Fibroblast of lung (primary cell): ENCODE measurements around the gene MND1. TPM values are rescaled to one million over a fixed set of nuclear protein-coding genes. Genes with fewer than 3 reads are reported as not detected.

Experiments
- DNase-seq, 2 donors: peaks; one replicate each; pipeline versions ENCODE4 v3.0.0 to v3.0.0-alpha.2; 2010; ENCODE audit warnings: low read depth in 2 of 2
- H2AFZ ChIP-seq: 2 replicates; pipeline ENCODE4 v1.5.1; 2012; ENCODE audit warnings: low read length, control low read depth, inconsistent platforms
- H3K27ac ChIP-seq: 2 replicates; pipeline ENCODE4 v1.5.1; 2011; ENCODE audit warnings: low read length, control low read depth; ENCODE audit not compliant: insufficient read depth
- H3K27me3 ChIP-seq: 2 replicates; pipeline ENCODE4 v1.5.1; 2011; ENCODE audit warnings: mild to moderate bottlenecking, low read length; ENCODE audit not compliant: control insufficient read depth, insufficient read depth
- H3K36me3 ChIP-seq: 2 replicates; pipeline ENCODE4 v1.5.1; 2011; ENCODE audit warnings: low read length; ENCODE audit not compliant: control insufficient read depth, insufficient read depth
- H3K4me1 ChIP-seq: 2 replicates; pipeline ENCODE4 v1.5.1; 2011; ENCODE audit warnings: low read length; ENCODE audit not compliant: control insufficient read depth, insufficient read depth; ENCODE audit errors: extremely low read depth
- H3K4me2 ChIP-seq: 2 replicates; pipeline ENCODE4 v1.5.1; 2011; ENCODE audit warnings: low read length, control low read depth; ENCODE audit not compliant: insufficient read depth; ENCODE audit errors: extremely low read depth
- H3K4me3 ChIP-seq, 4 experiments: fragments of 200-600 bp in 1 of 4; sonication (generic) in 1 of 4; replicated peaks in 1 of 4; 2 replicates each; pipeline ENCODE4 v1.5.1; 2011 to 2016; ENCODE audit warnings: low read length in 4 of 4, low read depth in 3 of 4, mild to moderate bottlenecking in 3 of 4, control low read depth in 2 of 4, inconsistent platforms in 1 of 4, mixed read lengths in 1 of 4; ENCODE audit not compliant: insufficient read depth in 1 of 4; ENCODE audit errors: control extremely low read depth in 1 of 4
- H3K79me2 ChIP-seq: 2 replicates; pipeline ENCODE4 v1.5.1; 2012; ENCODE audit warnings: mild to moderate bottlenecking, low read length, inconsistent platforms; ENCODE audit not compliant: control insufficient read depth, insufficient read depth
- H3K9ac ChIP-seq: 2 replicates; pipeline ENCODE4 v1.5.1; 2011; ENCODE audit warnings: mild to moderate bottlenecking, low read length, control low read depth; ENCODE audit not compliant: insufficient read depth
- H3K9me3 ChIP-seq: 2 replicates; pipeline ENCODE4 v1.5.1; 2012; ENCODE audit warnings: low read depth, low read length; ENCODE audit not compliant: control insufficient read depth, insufficient read depth
- H4K20me1 ChIP-seq: 2 replicates; pipeline ENCODE4 v1.5.1; 2011; ENCODE audit warnings: low read length; ENCODE audit not compliant: control insufficient read depth, insufficient read depth; ENCODE audit errors: extremely low read depth
- EZH2 ChIP-seq: IDR thresholded peaks from 2 replicates; pipeline ENCODE4 v1.5.1; 2012; ENCODE audit warnings: low read length, control low read depth, mild to moderate bottlenecking; ENCODE audit errors: missing control alignments
- polyA plus RNA-seq, 2 donors: library from polyadenylated mRNA; depleted of rRNA in 1 of 2; stranded (reverse) in 1 of 2; unstranded in 1 of 2; fragments of >200 nt; gene quantifications; 2 replicates each; pipeline ENCODE4 v1.2.1, GENCODE V29; 2011 to 2012; ENCODE audit warnings: missing spikeins in 1 of 2
- total RNA-seq: library from RNA; depleted of rRNA; stranded (reverse); fragments of >200 nt; gene quantifications from 2 replicates; pipeline ENCODE4 v1.2.1, GENCODE V29; 2014
- TF ChIP-seq, protein P1 (sequence below), 2 donors: IDR thresholded peaks in 1 of 2; conservative IDR thresholded peaks in 1 of 2; 1 replicate in 1 of 2; 2 replicates in 1 of 2; pipeline ENCODE4 v1.5.1; 2011 to 2012; ENCODE audit warnings: low read length in 2 of 2, control low read depth in 1 of 2, inconsistent platforms in 1 of 2, low read depth in 1 of 2, mild to moderate bottlenecking in 1 of 2

Gene MND1
- total and polyA plus RNA-seq, 2 donors (not counting 1 experiment from before 2014, with no cell fraction given): 2.2 to 5.8 TPM

DNA sequence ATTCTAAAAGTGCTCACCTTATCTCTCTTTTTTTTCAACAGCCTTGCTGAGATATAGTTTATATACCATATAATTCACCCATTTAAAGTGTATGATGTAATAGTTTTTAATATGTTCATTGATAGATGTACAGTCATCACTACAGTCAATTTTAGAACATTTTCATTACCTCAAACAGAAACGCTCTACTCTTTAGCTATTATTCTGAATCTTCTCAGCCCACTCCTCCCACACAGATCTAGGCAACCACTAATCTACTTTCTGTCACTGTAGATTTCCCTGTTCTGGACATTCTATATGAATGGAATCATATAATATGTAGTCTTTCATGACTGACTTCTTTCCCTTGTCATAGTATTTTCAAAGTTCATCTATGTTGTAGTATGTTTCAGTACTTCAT is 22.6 kb downstream of the MND1 start:
- TF ChIP-seq, protein P1, sequence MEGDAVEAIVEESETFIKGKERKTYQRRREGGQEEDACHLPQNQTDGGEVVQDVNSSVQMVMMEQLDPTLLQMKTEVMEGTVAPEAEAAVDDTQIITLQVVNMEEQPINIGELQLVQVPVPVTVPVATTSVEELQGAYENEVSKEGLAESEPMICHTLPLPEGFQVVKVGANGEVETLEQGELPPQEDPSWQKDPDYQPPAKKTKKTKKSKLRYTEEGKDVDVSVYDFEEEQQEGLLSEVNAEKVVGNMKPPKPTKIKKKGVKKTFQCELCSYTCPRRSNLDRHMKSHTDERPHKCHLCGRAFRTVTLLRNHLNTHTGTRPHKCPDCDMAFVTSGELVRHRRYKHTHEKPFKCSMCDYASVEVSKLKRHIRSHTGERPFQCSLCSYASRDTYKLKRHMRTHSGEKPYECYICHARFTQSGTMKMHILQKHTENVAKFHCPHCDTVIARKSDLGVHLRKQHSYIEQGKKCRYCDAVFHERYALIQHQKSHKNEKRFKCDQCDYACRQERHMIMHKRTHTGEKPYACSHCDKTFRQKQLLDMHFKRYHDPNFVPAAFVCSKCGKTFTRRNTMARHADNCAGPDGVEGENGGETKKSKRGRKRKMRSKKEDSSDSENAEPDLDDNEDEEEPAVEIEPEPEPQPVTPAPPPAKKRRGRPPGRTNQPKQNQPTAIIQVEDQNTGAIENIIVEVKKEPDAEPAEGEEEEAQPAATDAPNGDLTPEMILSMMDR (conservative IDR thresholded peaks at IDR 0.05 in 1 of 2, IDR thresholded peaks at IDR 0.05 in 1 of 2; ENCODE audit: low read depth in 1 of 2, low read length in 2 of 2): no peak
- no peak for TF ChIP-seq EZH2
- no peaks in the 10 kb centered on the region for H3K9me3 ChIP-seq

DNA sequence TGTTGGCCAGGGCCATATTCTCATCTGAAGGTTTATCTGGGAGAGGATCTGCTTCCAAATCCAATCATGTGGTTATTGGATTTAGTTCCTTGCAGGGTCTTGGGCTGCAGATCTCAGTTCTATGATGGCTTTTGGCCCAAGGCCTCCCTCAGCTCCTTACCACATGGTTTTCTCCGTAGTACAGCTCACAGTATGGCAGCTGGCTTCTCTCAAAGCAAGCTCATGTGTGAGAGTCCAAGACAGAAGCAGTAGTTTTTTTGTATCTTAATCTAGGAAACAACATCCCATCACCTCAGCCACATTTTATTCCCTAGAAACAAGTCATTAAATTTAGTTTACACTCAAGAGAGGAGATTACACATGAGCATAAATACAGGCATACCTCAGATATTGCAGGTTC is 24.5 kb downstream of the MND1 start:
- H3K9ac ChIP-seq: no peak overlapping the region
- TF ChIP-seq, protein P1 (conservative IDR thresholded peaks at IDR 0.05 in 1 of 2, IDR thresholded peaks at IDR 0.05 in 1 of 2; ENCODE audit: low read depth in 1 of 2, low read length in 2 of 2): no peak
- TF ChIP-seq EZH2: no peak
- no peaks in the 10 kb centered on the region for H4K20me1 ChIP-seq
- peaks cover 1% of the 10 kb centered on the region for H3K36me3 ChIP-seq
- DNase-seq: no peak
- no peaks in the 10 kb centered on the region for H3K27me3 ChIP-seq
- H2AFZ ChIP-seq: no peak overlapping the region
- no peak overlapping the region for H3K4me3 ChIP-seq
- H3K4me1 ChIP-seq: no peaks in the 10 kb centered on the region
- H3K27ac ChIP-seq: no peak overlapping the region
- H3K9me3 ChIP-seq: no peaks in the 10 kb centered on the region
- no peaks in the 10 kb centered on the region for H3K79me2 ChIP-seq
- H3K4me2 ChIP-seq: no peak overlapping the region

More for the DNA sequence above, 22.6 kb downstream of the MND1 start:
- Histone ChIP-seq H3K4me3 (no peak overlapping the region), H3K9ac (no peak overlapping the region), H3K27ac (no peak overlapping the region), H3K4me1 (no peaks in the 10 kb centered on the region), H3K4me2 (no peak overlapping the region), H3K36me3 (peaks cover 1% of the 10 kb centered on the region), H3K27me3 (no peaks in the 10 kb centered on the region), H3K79me2 (no peaks in the 10 kb centered on the region), H2AFZ (no peak overlapping the region), H4K20me1 (no peaks in the 10 kb centered on the region)
- DNase-seq: no peak

DNA sequence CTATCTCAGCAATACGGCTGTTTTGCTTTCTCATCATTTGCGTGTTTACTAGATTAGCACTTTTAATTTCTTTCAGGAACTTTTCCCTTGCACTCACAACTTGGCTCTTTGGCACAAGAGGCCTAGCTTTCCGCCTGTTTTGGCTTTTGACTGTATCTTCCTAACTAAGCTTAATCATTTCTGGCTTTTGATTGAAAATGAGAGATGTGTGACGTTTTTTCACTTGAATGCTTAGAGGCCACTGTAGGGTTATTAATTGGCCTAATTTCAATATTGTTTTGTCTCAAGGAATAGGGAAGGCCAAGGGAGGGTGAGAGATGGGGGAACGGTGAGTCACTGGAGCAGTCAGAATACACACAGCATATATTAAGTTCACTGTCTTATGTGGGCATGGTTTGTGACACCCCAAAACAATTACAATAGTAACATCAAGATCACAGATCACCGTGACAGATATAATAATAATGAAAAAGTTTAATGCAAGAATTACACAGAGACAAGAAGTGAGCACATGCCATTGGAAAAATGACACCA is 27.3 kb downstream of the MND1 start:
- H3K4me1 ChIP-seq: no peaks in the 10 kb centered on the region
- DNase-seq: no peak
- no peak overlapping the region for H3K9ac ChIP-seq

More for the DNA sequence above, 27.3 kb downstream of the MND1 start:
- Histone ChIP-seq H2AFZ (no peak overlapping the region), H3K27ac (no peak overlapping the region), H3K4me3 (no peak overlapping the region), H3K27me3 (no peaks in the 10 kb centered on the region), H3K36me3 (peaks cover 1% of the 10 kb centered on the region), H4K20me1 (no peaks in the 10 kb centered on the region), H3K79me2 (no peaks in the 10 kb centered on the region), H3K4me2 (no peak overlapping the region), H3K9me3 (no peaks in the 10 kb centered on the region)
- TF ChIP-seq, protein P1 (conservative IDR thresholded peaks at IDR 0.05 in 1 of 2, IDR thresholded peaks at IDR 0.05 in 1 of 2; ENCODE audit: low read depth in 1 of 2, low read length in 2 of 2): no peak
- no peak for TF ChIP-seq EZH2
